GM23338 (cell line): ENCODE data around the gene FGF19.

Experiments
- CTCF ChIP-seq, 2 experiments: fragments of 200-600 bp in 1 of 2; sonication (generic) in 1 of 2; conservative IDR thresholded peaks; 2 replicates each; pipeline versions ENCODE4 v1.5.1 to v1.6.1; 2016 to 2017; ENCODE audit warnings: antibody characterized with exemption in 2 of 2, low read depth in 2 of 2, mild to moderate bottlenecking in 2 of 2, moderate library complexity in 1 of 2
- ETS1 ChIP-seq: IDR thresholded peaks from 2 replicates; pipeline ENCODE4 v1.6.1; 2016; ENCODE audit warnings: antibody characterized with exemption
- EZH2 ChIP-seq: fragments of 200-600 bp; sonication (generic); IDR thresholded peaks from one replicate; pipeline ENCODE4 v1.8.0; 2017; ENCODE audit warnings: antibody characterized with exemption, mild to moderate bottlenecking, low read depth; ENCODE audit not compliant: unreplicated experiment
- EZH2phosphoT487 ChIP-seq: fragments of 200-600 bp; sonication (generic); IDR thresholded peaks from one replicate; pipeline ENCODE4 v1.8.1; 2018; ENCODE audit warnings: antibody characterized with exemption; ENCODE audit not compliant: unreplicated experiment
- JUNB ChIP-seq: IDR thresholded peaks from one replicate; pipeline ENCODE4 v1.6.1; 2016; ENCODE audit warnings: antibody characterized with exemption; ENCODE audit not compliant: unreplicated experiment
- POLR2AphosphoS5 ChIP-seq: IDR thresholded peaks from 2 replicates; pipeline ENCODE4 v1.6.1; 2016; ENCODE audit warnings: antibody characterized with exemption, low read depth
- STAT1 ChIP-seq: IDR thresholded peaks from one replicate; pipeline ENCODE4 v1.6.1; 2016; ENCODE audit warnings: antibody characterized with exemption; ENCODE audit not compliant: unreplicated experiment
- ZNF462 ChIP-seq: fragments of 250-450 bp; sonication (Bioruptor Pico); IDR thresholded peaks from 2 replicates; pipeline ENCODE4 v1.5.0; 2020; ENCODE audit warnings: mild to moderate bottlenecking, moderate library complexity
- TF ChIP-seq, protein P1 (sequence below): IDR thresholded peaks from one replicate; pipeline ENCODE4 v1.6.1; 2018; ENCODE audit warnings: antibody characterized with exemption; ENCODE audit not compliant: unreplicated experiment

- TF ChIP-seq CTCF (conservative IDR thresholded peaks at IDR 0.05; ENCODE audit: low read depth in 2 of 2) (no peak), POLR2AphosphoS5 (no peak), JUNB (no peak), STAT1 (no peak), EZH2phosphoT487 (no peak), ETS1 (no peak), EZH2 (no peak), ZNF462 (CRISPR knock-in tag) (no peak)
- TF ChIP-seq, protein P1, sequence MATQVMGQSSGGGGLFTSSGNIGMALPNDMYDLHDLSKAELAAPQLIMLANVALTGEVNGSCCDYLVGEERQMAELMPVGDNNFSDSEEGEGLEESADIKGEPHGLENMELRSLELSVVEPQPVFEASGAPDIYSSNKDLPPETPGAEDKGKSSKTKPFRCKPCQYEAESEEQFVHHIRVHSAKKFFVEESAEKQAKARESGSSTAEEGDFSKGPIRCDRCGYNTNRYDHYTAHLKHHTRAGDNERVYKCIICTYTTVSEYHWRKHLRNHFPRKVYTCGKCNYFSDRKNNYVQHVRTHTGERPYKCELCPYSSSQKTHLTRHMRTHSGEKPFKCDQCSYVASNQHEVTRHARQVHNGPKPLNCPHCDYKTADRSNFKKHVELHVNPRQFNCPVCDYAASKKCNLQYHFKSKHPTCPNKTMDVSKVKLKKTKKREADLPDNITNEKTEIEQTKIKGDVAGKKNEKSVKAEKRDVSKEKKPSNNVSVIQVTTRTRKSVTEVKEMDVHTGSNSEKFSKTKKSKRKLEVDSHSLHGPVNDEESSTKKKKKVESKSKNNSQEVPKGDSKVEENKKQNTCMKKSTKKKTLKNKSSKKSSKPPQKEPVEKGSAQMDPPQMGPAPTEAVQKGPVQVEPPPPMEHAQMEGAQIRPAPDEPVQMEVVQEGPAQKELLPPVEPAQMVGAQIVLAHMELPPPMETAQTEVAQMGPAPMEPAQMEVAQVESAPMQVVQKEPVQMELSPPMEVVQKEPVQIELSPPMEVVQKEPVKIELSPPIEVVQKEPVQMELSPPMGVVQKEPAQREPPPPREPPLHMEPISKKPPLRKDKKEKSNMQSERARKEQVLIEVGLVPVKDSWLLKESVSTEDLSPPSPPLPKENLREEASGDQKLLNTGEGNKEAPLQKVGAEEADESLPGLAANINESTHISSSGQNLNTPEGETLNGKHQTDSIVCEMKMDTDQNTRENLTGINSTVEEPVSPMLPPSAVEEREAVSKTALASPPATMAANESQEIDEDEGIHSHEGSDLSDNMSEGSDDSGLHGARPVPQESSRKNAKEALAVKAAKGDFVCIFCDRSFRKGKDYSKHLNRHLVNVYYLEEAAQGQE = no peak
Observed at GRCh38 chr11:69686856-69687255, 17.0 kb downstream of the FGF19 start.
